Trophoblast cell (in vitro differentiated cells and primary cell): ENCODE data around the gene NKIRAS1.
A peak's percentile ranks its signal among the peaks of the same experiment; 100 is the strongest.

ENCODE experiments used
- DNase-seq, 2 donors: peaks; one replicate each; pipeline ENCODE4 v3.0.0-alpha.2; 2016
- H2AFZ ChIP-seq: 2 replicates; pipeline ENCODE4 v1.6.1; 2013; ENCODE audit warnings: low read length, moderate library complexity, mild to moderate bottlenecking; ENCODE audit not compliant: insufficient read depth, poor library complexity
- H2AK5ac ChIP-seq: 2 replicates; pipeline ENCODE4 v1.6.1; 2013; ENCODE audit warnings: mild to moderate bottlenecking, low read length
- H2BK120ac ChIP-seq: 2 replicates; pipeline ENCODE4 v1.6.1; 2013; ENCODE audit warnings: low read length, mild to moderate bottlenecking, moderate library complexity; ENCODE audit not compliant: insufficient read depth, poor library complexity
- H2BK12ac ChIP-seq: 2 replicates; pipeline ENCODE4 v1.6.1; 2013; ENCODE audit warnings: mild to moderate bottlenecking, low read length, moderate library complexity
- H2BK5ac ChIP-seq: 2 replicates; pipeline ENCODE4 v1.6.1; 2013; ENCODE audit warnings: low read length, low read depth, moderate library complexity, mild to moderate bottlenecking; ENCODE audit not compliant: poor library complexity
- H3K14ac ChIP-seq: 2 replicates; pipeline ENCODE4 v1.6.1; 2013; ENCODE audit warnings: mild to moderate bottlenecking, low read length
- H3K18ac ChIP-seq: 2 replicates; pipeline ENCODE4 v1.6.1; 2013; ENCODE audit warnings: mild to moderate bottlenecking, low read length
- H3K23ac ChIP-seq: 2 replicates; pipeline ENCODE4 v1.6.1; 2013; ENCODE audit warnings: low read length
- H3K27ac ChIP-seq: 2 replicates; pipeline ENCODE4 v1.5.1; 2013; ENCODE audit warnings: low read depth, mild to moderate bottlenecking, inconsistent platforms, low read length, moderate library complexity
- H3K27me3 ChIP-seq: 2 replicates; pipeline ENCODE4 v1.6.1; 2013; ENCODE audit warnings: inconsistent platforms, mild to moderate bottlenecking, low read length, moderate library complexity; ENCODE audit not compliant: insufficient read depth
- H3K36me3 ChIP-seq, 2 experiments: 1 replicate in 1 of 2; 2 replicates in 1 of 2; pipeline ENCODE4 v1.6.1; 2013; ENCODE audit warnings: low read length in 2 of 2, mild to moderate bottlenecking in 2 of 2, moderate library complexity in 1 of 2; ENCODE audit not compliant: insufficient read depth in 2 of 2, control insufficient read depth in 1 of 2
- H3K4ac ChIP-seq: 2 replicates; pipeline ENCODE4 v1.6.1; 2013; ENCODE audit warnings: low read depth, mild to moderate bottlenecking, low read length, moderate library complexity
- H3K4me1 ChIP-seq, 2 experiments: 1 replicate in 1 of 2; 2 replicates in 1 of 2; pipeline ENCODE4 v1.6.1; 2013; ENCODE audit warnings: low read length in 2 of 2, mild to moderate bottlenecking in 2 of 2, moderate library complexity in 1 of 2; ENCODE audit not compliant: insufficient read depth in 2 of 2, control insufficient read depth in 1 of 2
- H3K4me2 ChIP-seq: 2 replicates; pipeline ENCODE4 v1.6.1; 2013; ENCODE audit warnings: inconsistent platforms, mild to moderate bottlenecking, low read length, moderate library complexity
- H3K4me3 ChIP-seq: 2 replicates; pipeline ENCODE4 v1.5.1; 2013; ENCODE audit warnings: mild to moderate bottlenecking, low read depth, low read length, inconsistent platforms
- H3K79me1 ChIP-seq: one replicate; pipeline ENCODE4 v1.6.1; 2013; ENCODE audit warnings: low read length
- H3K79me2 ChIP-seq: 2 replicates; pipeline ENCODE4 v1.6.1; 2013; ENCODE audit warnings: low read length, mild to moderate bottlenecking; ENCODE audit not compliant: control insufficient read depth, insufficient read depth, poor library complexity
- H3K9ac ChIP-seq: 2 replicates; pipeline ENCODE4 v1.6.1; 2013; ENCODE audit warnings: mild to moderate bottlenecking, low read length
- H3K9me3 ChIP-seq: 2 replicates; pipeline ENCODE4 v1.6.1; 2013; ENCODE audit warnings: low read depth, mild to moderate bottlenecking, control low read depth, inconsistent platforms, low read length; ENCODE audit not compliant: insufficient read depth
- H4K12ac ChIP-seq: 2 replicates; pipeline ENCODE4 v1.6.1; 2013; ENCODE audit warnings: low read depth, mild to moderate bottlenecking, low read length, moderate library complexity
- H4K8ac ChIP-seq: 2 replicates; pipeline ENCODE4 v1.6.1; 2013; ENCODE audit warnings: low read depth, mild to moderate bottlenecking, low read length, moderate library complexity
- H4K91ac ChIP-seq: one replicate; pipeline ENCODE4 v1.6.1; 2013; ENCODE audit warnings: low read depth, mild to moderate bottlenecking, low read length, moderate library complexity
- WGBS: extraction: QIAGEN DNeasy Blood & Tissue Kit; methylation state at CpG from one replicate; pipeline ENCODE4 v1.1.7; 2013; ENCODE audit warnings: missing lambda C conversion rate; ENCODE audit not compliant: insufficient read length, insufficient coverage; ENCODE audit errors: extremely low coverage; 5-methylcytosine and 5-hydroxymethylcytosine counted together

The NKIRAS1 gene

DNA sequence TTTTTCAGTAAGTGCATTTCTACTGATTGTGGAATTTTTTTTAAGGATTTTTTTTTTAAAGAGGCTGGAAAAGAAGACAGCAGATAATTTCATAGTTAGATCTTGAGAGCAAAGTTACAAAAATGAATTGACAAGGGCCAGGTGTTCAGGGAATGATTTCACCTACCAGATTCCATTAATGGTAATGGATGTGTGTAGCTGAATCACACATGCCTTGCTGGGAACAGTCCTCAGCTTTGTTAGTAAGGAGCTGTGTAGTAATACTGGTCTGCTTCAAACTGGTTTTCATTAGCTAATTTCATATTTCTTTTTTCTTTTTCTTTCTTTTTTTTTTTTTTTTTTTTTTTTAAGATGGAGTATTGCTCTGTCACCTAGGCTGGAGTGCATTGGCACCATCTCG lies 44.3 kb upstream of the NKIRAS1 start:
- Histone ChIP-seq H2AFZ (no peak overlapping the region), H3K79me1 (no peaks in the 10 kb centered on the region), H3K4me3 (no peak overlapping the region), H3K18ac (no peak overlapping the region), H3K9me3 (no peaks in the 10 kb centered on the region), H2BK12ac (no peak overlapping the region), H4K12ac (no peak overlapping the region), H3K27ac (no peak overlapping the region), H2BK5ac (no peak overlapping the region), H3K4ac (no peak overlapping the region), H4K91ac (no peak overlapping the region), H3K4me1 (peaks cover 0 to 8% of the 10 kb centered on the region in 2 experiments), H3K36me3 (peaks cover 6 to 13% of the 10 kb centered on the region in 2 experiments), H3K79me2 (no peaks in the 10 kb centered on the region), H3K9ac (no peak overlapping the region), H4K8ac (no peak overlapping the region), H2AK5ac (no peak overlapping the region), H3K14ac (no peak overlapping the region), H3K23ac (no peak overlapping the region), H2BK120ac (no peak overlapping the region), H3K27me3 (no peaks in the 10 kb centered on the region), H3K4me2 (no peak overlapping the region)
- WGBS, result no CpG with 5 or more reads among the region's 1 CpG
- DNase-seq, result peak; percentile 53 to 77

DNA sequence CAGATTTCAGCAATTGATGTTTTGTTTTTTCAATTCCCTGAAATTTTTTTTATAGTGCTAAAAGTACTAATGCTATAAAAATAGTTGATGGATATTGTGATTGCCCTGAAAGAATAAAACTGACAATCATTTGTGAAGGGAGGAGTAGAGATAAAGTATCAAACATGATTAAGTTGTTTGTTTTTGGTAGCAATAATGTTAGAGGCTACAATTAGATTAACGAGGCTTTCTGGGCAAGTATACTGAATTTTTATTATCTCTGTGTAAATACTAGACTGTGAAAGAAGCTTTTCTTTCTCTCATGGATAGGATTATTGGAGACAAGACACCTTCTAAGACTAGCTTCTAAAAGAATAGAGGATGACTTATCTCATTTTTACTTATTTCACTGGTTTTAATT lies 43.9 kb upstream of the NKIRAS1 start:
- Histone ChIP-seq H4K91ac (no peak overlapping the region), H3K79me2 (no peaks in the 10 kb centered on the region), H4K8ac (no peak overlapping the region), H3K4me3 (no peak overlapping the region), H3K18ac (no peak overlapping the region), H3K27ac (no peak overlapping the region), H3K9ac (no peak overlapping the region), H4K12ac (no peak overlapping the region), H3K9me3 (no peaks in the 10 kb centered on the region), H3K79me1 (no peaks in the 10 kb centered on the region), H3K14ac (no peak overlapping the region), H3K4ac (no peak overlapping the region), H3K36me3 (peaks cover 6 to 11% of the 10 kb centered on the region in 2 experiments), H3K4me2 (no peak overlapping the region), H3K23ac (no peak overlapping the region), H2AFZ (no peak overlapping the region), H2AK5ac (no peak overlapping the region), H2BK12ac (no peak overlapping the region), H3K27me3 (no peaks in the 10 kb centered on the region), H2BK120ac (no peak overlapping the region), H3K4me1 (peaks cover 0 to 8% of the 10 kb centered on the region in 2 experiments), H2BK5ac (no peak overlapping the region)
- DNase-seq, result no peak
- WGBS, result no CpG with 5 or more reads among the region's 1 CpG

DNA sequence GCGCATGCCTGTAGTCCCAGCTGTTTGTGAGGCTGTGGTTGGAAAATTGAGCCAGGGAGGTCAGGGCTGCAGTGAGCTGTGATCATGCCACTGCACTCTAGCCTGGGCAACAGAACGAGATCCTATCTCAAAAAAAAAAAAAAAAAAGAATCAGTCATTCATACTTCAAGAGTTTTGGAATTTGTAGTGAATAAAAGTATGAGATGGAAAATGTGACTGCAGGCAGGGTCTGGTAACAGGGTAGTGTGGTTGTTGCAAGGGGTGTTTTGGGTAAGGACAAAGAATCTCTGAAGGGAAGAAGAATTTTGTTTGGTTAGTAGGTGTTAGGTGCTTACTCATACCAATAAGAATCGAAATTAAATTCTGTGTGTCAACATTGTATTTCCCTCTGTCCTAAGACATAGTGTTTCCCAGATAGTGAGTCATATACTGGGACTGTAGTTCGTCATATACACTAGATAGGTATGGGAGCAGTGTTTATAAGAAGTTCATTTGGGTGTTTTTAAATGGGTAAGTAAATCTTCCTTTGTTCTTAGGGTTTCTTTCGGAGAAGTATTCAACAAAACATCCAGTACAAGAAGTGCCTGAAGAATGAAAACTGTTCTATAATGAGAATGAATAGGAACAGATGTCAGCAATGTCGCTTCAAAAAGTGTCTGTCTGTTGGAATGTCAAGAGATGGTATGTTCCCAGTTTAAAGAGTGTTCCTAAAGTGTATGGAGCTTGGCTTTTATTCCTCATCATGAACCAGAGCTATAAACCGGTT lies 42.5 kb upstream of the NKIRAS1 start:
- Histone ChIP-seq H4K91ac (no peak overlapping the region), H3K79me2 (no peaks in the 10 kb centered on the region), H3K18ac (no peak overlapping the region), H2AK5ac (no peak overlapping the region), H3K36me3 (peaks cover 6 to 9% of the 10 kb centered on the region in 2 experiments), H4K12ac (no peak overlapping the region), H2BK120ac (no peak overlapping the region), H2BK5ac (no peak overlapping the region), H2AFZ (no peak overlapping the region), H3K4ac (no peak overlapping the region), H3K9ac (no peak overlapping the region), H3K14ac (no peak overlapping the region), H3K27ac (no peak overlapping the region), H4K8ac (no peak overlapping the region), H3K23ac (no peak overlapping the region), H3K4me3 (no peak overlapping the region), H2BK12ac (no peak overlapping the region), H3K4me2 (no peak overlapping the region), H3K79me1 (no peaks in the 10 kb centered on the region), H3K27me3 (no peaks in the 10 kb centered on the region), H3K4me1 (peaks cover 0 to 8% of the 10 kb centered on the region in 2 experiments), H3K9me3 (no peaks in the 10 kb centered on the region)
- no CpG with 5 or more reads among the region's 7 CpGs for WGBS
- peak; percentile 67 to 90 for DNase-seq

DNA sequence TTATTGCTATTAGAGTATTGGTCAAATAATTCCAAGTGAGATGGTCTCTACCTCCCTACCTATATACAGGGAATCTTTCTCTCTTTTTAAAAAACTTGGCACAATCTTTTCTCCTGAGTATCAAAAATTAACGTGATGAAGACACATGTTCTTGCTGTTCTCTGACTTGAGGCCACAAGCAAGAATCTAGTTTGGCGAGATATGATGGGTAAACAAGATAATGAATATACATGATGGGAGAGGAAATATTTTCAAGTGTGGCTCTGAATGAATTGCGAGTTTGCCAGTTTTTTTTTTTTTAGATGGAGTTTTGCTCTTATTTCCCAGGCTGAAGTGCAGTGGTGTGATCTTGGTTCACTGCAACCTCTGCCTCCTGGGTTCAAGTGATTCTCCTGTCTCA lies 39.9 kb upstream of the NKIRAS1 start:
- WGBS, result no CpG with 5 or more reads among the region's 3 CpGs
- peak; percentile 15 to 80 for DNase-seq

More for the DNA sequence above, 39.9 kb upstream of the NKIRAS1 start:
- Histone ChIP-seq H2BK120ac (no peak overlapping the region), H3K27me3 (no peaks in the 10 kb centered on the region), H4K8ac (no peak overlapping the region), H3K18ac (no peak overlapping the region), H3K23ac (no peak overlapping the region), H3K9me3 (no peaks in the 10 kb centered on the region), H3K4me1 (peaks cover 0 to 5% of the 10 kb centered on the region in 2 experiments), H3K79me2 (no peaks in the 10 kb centered on the region), H3K79me1 (no peaks in the 10 kb centered on the region), H3K14ac (no peak overlapping the region), H2BK5ac (no peak overlapping the region), H3K27ac (no peak overlapping the region), H3K4ac (no peak overlapping the region), H3K4me3 (no peak overlapping the region), H2BK12ac (no peak overlapping the region), H3K36me3 (peaks cover 4% of the 10 kb centered on the region in 2 experiments), H4K91ac (no peak overlapping the region), H4K12ac (no peak overlapping the region), H3K9ac (no peak overlapping the region), H2AFZ (no peak overlapping the region), H2AK5ac (no peak overlapping the region), H3K4me2 (no peak overlapping the region)
